Measurements from ENCODE around the gene DOCK8. TPM values are rescaled to one million over a fixed set of nuclear protein-coding genes. Genes with fewer than 3 reads are reported as not detected.
A peak's percentile ranks its signal among the peaks of the same experiment; 100 is the strongest.

DOCK8 gene
- total RNA-seq, 2 experiments from 2014 or later = 163 to 166 TPM

DNA sequence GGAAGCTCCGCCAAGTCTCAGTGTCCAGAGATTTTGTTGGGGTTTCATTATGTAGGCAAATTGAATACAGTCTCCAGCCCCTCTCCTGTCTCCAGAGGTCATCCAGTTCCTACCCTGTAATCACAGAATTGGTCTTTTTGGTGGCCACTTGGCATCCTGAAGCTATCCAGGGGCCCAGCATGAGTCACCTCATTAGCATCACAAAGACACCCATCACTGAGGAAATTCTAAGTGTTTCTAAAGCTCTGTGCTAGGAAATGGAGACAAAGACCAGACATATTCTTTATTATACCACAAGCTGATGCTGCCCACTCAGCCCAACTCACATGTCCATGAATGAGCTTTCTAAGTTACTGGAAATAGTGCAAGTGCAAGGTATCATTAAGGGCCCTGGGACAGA lies 229.9 kb downstream of the DOCK8 start:
- POLR2A ChIA-PET = no interaction called here
- TF ChIP-seq, protein P1, sequence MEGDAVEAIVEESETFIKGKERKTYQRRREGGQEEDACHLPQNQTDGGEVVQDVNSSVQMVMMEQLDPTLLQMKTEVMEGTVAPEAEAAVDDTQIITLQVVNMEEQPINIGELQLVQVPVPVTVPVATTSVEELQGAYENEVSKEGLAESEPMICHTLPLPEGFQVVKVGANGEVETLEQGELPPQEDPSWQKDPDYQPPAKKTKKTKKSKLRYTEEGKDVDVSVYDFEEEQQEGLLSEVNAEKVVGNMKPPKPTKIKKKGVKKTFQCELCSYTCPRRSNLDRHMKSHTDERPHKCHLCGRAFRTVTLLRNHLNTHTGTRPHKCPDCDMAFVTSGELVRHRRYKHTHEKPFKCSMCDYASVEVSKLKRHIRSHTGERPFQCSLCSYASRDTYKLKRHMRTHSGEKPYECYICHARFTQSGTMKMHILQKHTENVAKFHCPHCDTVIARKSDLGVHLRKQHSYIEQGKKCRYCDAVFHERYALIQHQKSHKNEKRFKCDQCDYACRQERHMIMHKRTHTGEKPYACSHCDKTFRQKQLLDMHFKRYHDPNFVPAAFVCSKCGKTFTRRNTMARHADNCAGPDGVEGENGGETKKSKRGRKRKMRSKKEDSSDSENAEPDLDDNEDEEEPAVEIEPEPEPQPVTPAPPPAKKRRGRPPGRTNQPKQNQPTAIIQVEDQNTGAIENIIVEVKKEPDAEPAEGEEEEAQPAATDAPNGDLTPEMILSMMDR (IDR thresholded peaks at IDR 0.05) = no peak
- CTCF ChIA-PET = no interaction called here
- H3K27ac Mint-ChIP-seq = peak overlapping the region; percentile 42
- DNase-seq (no peak), ATAC-seq (no peak)
- H3K27me3 Mint-ChIP-seq = no peaks in the 10 kb centered on the region
- H3K9me3 Mint-ChIP-seq = no peaks in the 10 kb centered on the region
- peaks cover 24% of the 10 kb centered on the region for H3K4me1 Mint-ChIP-seq (ENCODE audit: low read depth)
- peaks cover 68% of the 10 kb centered on the region for H3K36me3 Mint-ChIP-seq (ENCODE audit: low read depth)
- intact Hi-C loops (cut with micrococcal nuclease) = no loop called here
- no peak overlapping the region for H3K4me3 Mint-ChIP-seq

- TF ChIP-seq, protein P1 (IDR thresholded peaks at IDR 0.05) = no peak
- ChIA-PET CTCF (no interaction called here), POLR2A (no interaction called here)
- peaks cover 24% of the 10 kb centered on the region for H3K4me1 Mint-ChIP-seq (ENCODE audit: low read depth)
- intact Hi-C loops (cut with micrococcal nuclease) = no loop called here
- peaks cover 67% of the 10 kb centered on the region for H3K36me3 Mint-ChIP-seq (ENCODE audit: low read depth)
- no peaks in the 10 kb centered on the region for H3K9me3 Mint-ChIP-seq
- DNase-seq = no peak
- ATAC-seq = no peak
- no peaks in the 10 kb centered on the region for H3K27me3 Mint-ChIP-seq
- H3K27ac Mint-ChIP-seq = peak overlapping the region; percentile 26
- H3K4me3 Mint-ChIP-seq = no peak overlapping the region
These were observed 230.4 kb downstream of the DOCK8 start for GRCh38 chr9:445033-445432.

- Mint-ChIP-seq H3K27ac (no peak overlapping the region), H3K36me3 (ENCODE audit: low read depth) (peaks cover 66% of the 10 kb centered on the region), H3K4me3 (no peak overlapping the region), H3K27me3 (no peaks in the 10 kb centered on the region), H3K4me1 (ENCODE audit: low read depth) (peaks cover 24% of the 10 kb centered on the region), H3K9me3 (no peaks in the 10 kb centered on the region)
- intact Hi-C loops (cut with micrococcal nuclease) = no loop called here
- CTCF ChIA-PET = interaction anchor here (1.0 to 1.1 kb wide), 2 partner anchors 9 to 13 kb away, joined by 3 read pairs; no protein-coding TSS in a partner anchor
- POLR2A ChIA-PET = no interaction called here
- TF ChIP-seq, protein P1 (IDR thresholded peaks at IDR 0.05) = no peak
- ATAC-seq = no peak
- no peak for DNase-seq
These were observed 231.5 kb downstream of the DOCK8 start for GRCh38 chr9:446074-446699.

DNA sequence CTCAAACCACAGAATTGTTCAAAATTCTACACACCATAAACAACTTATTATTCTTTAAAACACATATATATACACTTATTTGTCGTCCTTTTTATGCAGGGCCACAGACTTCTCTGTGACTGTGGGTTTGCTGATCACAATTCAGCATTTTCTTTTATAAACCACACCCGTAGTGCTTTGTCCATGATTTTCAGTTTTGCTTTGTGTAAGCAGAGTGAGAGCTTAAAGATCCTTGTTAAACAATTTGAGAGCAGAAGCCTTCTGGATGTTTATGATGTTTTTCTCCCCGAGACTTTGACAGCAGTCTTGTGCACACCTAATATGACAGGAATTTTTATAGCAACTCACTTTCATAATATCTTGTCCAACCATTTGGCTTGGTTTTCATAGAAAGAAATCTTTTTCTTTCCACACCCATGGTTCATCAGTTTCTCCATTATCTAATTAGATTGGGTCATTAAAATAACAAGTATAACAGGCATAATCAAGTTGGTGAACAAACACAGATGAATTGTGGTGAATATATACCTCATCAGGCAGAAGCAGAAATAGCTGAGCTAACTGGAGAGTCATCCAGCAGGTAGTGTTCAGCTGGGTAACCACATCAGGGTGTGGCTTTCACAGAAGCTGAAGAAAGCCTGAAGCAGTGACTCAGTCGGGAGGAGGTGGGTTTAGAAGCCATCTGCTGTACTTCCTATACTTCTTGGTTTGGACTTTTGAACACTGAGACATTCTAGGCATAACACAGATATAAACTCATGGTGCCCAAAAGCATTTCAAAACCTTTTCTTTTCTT lies 232.8 kb downstream of the DOCK8 start:
- Mint-ChIP-seq H3K9me3 (no peaks in the 10 kb centered on the region), H3K36me3 (ENCODE audit: low read depth) (peaks cover 65% of the 10 kb centered on the region), H3K4me1 (ENCODE audit: low read depth) (peaks cover 24% of the 10 kb centered on the region), H3K4me3 (no peak overlapping the region), H3K27ac (peak overlapping the region; percentile 76), H3K27me3 (no peaks in the 10 kb centered on the region)
- intact Hi-C loops (cut with micrococcal nuclease) = no loop called here
- TF ChIP-seq, protein P1 (IDR thresholded peaks at IDR 0.05) = no peak
- POLR2A ChIA-PET = no interaction called here
- CTCF ChIA-PET = interaction anchor here (1.1 kb wide), 1 partner anchor 10 kb away, joined by 3 read pairs; no protein-coding TSS in a partner anchor
- peak; percentile 99 for ATAC-seq
- DNase-seq = peak; percentile 84

- Mint-ChIP-seq H3K9me3 (no peaks in the 10 kb centered on the region), H3K36me3 (ENCODE audit: low read depth) (peaks cover 58% of the 10 kb centered on the region), H3K27ac (peak overlapping the region; percentile 3)
These were observed 235.4 kb downstream of the DOCK8 start for GRCh38 chr9:450057-450456.

More at GRCh38 chr9:450057-450456, 235.4 kb downstream of the DOCK8 start:
- ATAC-seq (no peak), DNase-seq (no peak)
- Mint-ChIP-seq H3K27me3 (no peaks in the 10 kb centered on the region), H3K4me1 (ENCODE audit: low read depth) (peaks cover 20% of the 10 kb centered on the region), H3K4me3 (no peak overlapping the region)
- ChIA-PET POLR2A (no interaction called here), CTCF (no interaction called here)
- TF ChIP-seq, protein P1 (IDR thresholded peaks at IDR 0.05) = no peak
- intact Hi-C loops (cut with micrococcal nuclease) = no loop called here
